ENCODE results near the gene GPR180.

Gene GPR180

GRCh38 chr13:94656176-94656575 is 54.5 kb downstream of the GPR180 start:
- DNase-seq (ENCODE audit: low read depth) = no peak

GRCh38 chr13:94656766-94657165 is 55.1 kb downstream of the GPR180 start:
- no peak for DNase-seq (ENCODE audit: low read depth)

GRCh38 chr13:94657167-94657566 is 55.5 kb downstream of the GPR180 start:
- no peak for DNase-seq (ENCODE audit: low read depth)

- DNase-seq (ENCODE audit: low read depth) = no peak
Measured at GRCh38 chr13:94658926-94659597, 57.4 kb downstream of the GPR180 start.

GRCh38 chr13:94659598-94659946 is 57.9 kb downstream of the GPR180 start:
- no peak for DNase-seq (ENCODE audit: low read depth)

- DNase-seq (ENCODE audit: low read depth) = no peak
Measured at GRCh38 chr13:94660695-94661326, 59.2 kb downstream of the GPR180 start.

GRCh38 chr13:94661406-94661805 is 59.7 kb downstream of the GPR180 start:
- DNase-seq (ENCODE audit: low read depth) = no peak

GRCh38 chr13:94662274-94662945 is 60.8 kb downstream of the GPR180 start:
- no peak for DNase-seq (ENCODE audit: low read depth)

- DNase-seq (ENCODE audit: low read depth) = no peak
Measured at GRCh38 chr13:94664889-94665288, 63.2 kb downstream of the GPR180 start.

GRCh38 chr13:94666065-94666464 is 64.4 kb downstream of the GPR180 start:
- no peak for DNase-seq (ENCODE audit: low read depth)

GRCh38 chr13:94667190-94667589 is 65.5 kb downstream of the GPR180 start:
- DNase-seq (ENCODE audit: low read depth) = no peak

- DNase-seq (ENCODE audit: low read depth) = no peak
Measured at GRCh38 chr13:94672400-94672799, 70.7 kb downstream of the GPR180 start.

GRCh38 chr13:94673851-94674250 is 72.2 kb downstream of the GPR180 start:
- DNase-seq (ENCODE audit: low read depth) = no peak

GRCh38 chr13:94674609-94675348 is 73.1 kb downstream of the GPR180 start:
- DNase-seq (ENCODE audit: low read depth) = no peak

- DNase-seq (ENCODE audit: low read depth) = no peak
Measured at GRCh38 chr13:94677799-94678198, 76.1 kb downstream of the GPR180 start.

- DNase-seq (ENCODE audit: low read depth) = no peak
Measured at GRCh38 chr13:94678845-94679244, 77.2 kb downstream of the GPR180 start.

- no peak for DNase-seq (ENCODE audit: low read depth)
Measured at GRCh38 chr13:94679614-94680013, 78.0 kb downstream of the GPR180 start.

- DNase-seq (ENCODE audit: low read depth) = no peak
Measured at GRCh38 chr13:94682229-94682628, 80.6 kb downstream of the GPR180 start.

- DNase-seq (ENCODE audit: low read depth) = no peak
Measured at GRCh38 chr13:94683409-94683808, 81.8 kb downstream of the GPR180 start.

Measured in T-helper 22 cell (primary cell).